ENCODE data around the gene GRM7.

Gene GRM7

DNA sequence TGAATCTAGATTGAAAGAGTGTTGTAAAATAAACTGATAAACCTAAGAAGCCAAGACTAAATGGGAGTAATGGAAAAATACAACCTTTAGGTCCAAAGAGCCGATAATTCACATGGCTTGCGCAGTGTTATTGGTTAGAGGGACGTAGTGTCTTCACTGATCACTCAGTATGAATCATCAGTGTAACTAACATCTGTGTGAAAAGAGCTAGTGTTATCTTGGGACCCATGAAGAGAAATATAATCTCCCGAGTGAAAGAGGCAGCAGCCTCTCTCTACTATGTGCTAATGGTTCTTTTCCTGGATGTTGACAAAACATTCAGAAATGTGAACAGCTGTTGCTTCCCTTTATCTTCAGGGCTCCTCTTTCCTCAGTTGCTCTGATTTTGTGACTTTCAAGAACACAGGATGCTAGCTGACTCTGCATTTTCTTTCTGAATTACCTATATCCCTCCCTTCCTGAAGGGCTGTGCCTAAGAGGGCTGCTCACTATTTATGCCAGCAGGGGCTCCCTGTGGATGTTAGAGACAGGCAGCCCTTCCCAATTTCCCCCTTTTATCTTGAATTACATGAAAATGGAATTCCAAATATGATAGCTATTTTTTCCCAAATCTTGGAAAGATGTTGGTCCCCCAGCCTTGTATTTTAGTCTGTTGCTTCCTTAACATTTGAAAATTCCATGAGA is 128.8 kb downstream of the GRM7 start:
- in situ Hi-C loops (cut with HindIII; ENCODE audit: low sequenced_read_pairs), result no loop called here
- TF ChIP-seq, protein P1, sequence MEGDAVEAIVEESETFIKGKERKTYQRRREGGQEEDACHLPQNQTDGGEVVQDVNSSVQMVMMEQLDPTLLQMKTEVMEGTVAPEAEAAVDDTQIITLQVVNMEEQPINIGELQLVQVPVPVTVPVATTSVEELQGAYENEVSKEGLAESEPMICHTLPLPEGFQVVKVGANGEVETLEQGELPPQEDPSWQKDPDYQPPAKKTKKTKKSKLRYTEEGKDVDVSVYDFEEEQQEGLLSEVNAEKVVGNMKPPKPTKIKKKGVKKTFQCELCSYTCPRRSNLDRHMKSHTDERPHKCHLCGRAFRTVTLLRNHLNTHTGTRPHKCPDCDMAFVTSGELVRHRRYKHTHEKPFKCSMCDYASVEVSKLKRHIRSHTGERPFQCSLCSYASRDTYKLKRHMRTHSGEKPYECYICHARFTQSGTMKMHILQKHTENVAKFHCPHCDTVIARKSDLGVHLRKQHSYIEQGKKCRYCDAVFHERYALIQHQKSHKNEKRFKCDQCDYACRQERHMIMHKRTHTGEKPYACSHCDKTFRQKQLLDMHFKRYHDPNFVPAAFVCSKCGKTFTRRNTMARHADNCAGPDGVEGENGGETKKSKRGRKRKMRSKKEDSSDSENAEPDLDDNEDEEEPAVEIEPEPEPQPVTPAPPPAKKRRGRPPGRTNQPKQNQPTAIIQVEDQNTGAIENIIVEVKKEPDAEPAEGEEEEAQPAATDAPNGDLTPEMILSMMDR (IDR thresholded peaks at IDR 0.05; ENCODE audit: low read depth, low read length, missing control alignments), result no peak
- DNase-seq (ENCODE audit: low read depth), result no peak
- no peak overlapping the region for H3K4me3 ChIP-seq (ENCODE audit: low read depth, low read length)

DNA sequence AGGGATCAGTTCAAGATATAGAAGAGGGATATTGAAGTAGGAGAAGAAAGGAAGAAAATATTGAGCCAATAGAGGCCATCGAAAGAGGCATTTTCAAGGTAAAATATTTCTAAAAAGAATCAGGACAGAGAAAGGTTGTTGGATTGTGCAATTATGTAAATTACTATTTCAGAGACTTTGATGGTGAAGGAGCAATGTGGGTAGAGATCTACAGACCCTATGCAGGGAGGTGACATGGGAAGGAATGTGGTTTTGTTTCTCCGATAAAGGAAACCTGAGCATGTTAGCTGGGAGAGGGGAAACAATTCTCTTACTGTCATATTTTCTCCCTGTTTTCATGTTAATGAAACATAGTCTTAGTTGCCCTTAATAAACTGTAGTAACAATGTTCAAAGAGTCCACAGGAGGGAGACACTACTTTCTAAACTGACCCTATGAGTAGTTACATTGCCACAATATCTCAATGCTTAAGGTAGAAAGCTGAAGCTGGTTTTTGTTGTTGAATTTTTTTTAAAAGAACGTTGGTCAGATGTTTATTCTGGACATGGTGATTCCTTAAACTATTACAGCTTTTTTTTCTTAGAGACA is 133.3 kb downstream of the GRM7 start:
- TF ChIP-seq, protein P1 (IDR thresholded peaks at IDR 0.05; ENCODE audit: low read depth, low read length, missing control alignments), result peak; percentile 21
- no peak overlapping the region for H3K4me3 ChIP-seq (ENCODE audit: low read depth, low read length)
- DNase-seq (ENCODE audit: low read depth), result peak; percentile 27
- in situ Hi-C loops (cut with HindIII; ENCODE audit: low sequenced_read_pairs), result no loop called here

DNA sequence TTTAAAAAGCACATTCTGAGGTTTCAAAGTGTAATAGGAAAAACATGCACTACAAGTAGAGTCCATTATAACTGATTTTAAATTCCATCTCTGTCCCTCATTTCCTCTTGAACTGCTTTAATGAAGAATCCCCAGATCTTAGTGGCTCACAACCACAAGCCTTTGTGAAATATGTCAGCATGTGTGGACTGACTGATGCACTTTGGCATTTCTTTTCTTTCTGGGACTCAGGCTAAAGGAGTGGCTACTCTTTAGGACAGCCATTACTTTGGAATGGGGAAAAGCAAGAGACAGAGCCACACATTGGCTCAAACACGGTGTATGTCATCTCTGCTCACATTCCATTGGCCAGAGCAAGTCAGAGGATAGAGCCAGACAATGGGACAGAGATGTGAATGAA is 139.6 kb downstream of the GRM7 start:
- no peak overlapping the region for H3K4me3 ChIP-seq (ENCODE audit: low read depth, low read length)
- TF ChIP-seq, protein P1 (IDR thresholded peaks at IDR 0.05; ENCODE audit: low read depth, low read length, missing control alignments), result no peak
- in situ Hi-C loops (cut with HindIII; ENCODE audit: low sequenced_read_pairs), result no loop called here
- no peak for DNase-seq (ENCODE audit: low read depth)

DNA sequence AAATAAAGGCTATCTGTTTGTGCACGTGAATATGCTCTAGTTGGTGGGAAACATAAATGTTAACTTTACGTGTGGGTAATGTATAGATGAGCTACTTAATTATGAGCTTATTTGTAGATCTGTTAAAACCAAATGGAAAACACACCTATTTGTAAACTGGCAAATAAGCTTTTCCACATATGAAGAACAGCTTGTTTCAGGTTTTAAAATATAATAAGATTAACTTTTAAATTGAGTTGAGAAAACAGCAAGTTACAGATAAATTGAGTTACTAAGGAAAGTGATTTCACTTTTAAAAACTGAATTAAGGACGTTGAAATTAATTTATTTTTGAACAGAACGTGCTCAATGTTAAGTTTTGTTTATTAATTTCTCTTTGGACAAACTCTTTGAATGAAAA is 140.5 kb downstream of the GRM7 start:
- H3K4me3 ChIP-seq (ENCODE audit: low read depth, low read length), result no peak overlapping the region
- TF ChIP-seq, protein P1 (IDR thresholded peaks at IDR 0.05; ENCODE audit: low read depth, low read length, missing control alignments), result no peak
- no peak for DNase-seq (ENCODE audit: low read depth)
- in situ Hi-C loops (cut with HindIII; ENCODE audit: low sequenced_read_pairs), result no loop called here

DNA sequence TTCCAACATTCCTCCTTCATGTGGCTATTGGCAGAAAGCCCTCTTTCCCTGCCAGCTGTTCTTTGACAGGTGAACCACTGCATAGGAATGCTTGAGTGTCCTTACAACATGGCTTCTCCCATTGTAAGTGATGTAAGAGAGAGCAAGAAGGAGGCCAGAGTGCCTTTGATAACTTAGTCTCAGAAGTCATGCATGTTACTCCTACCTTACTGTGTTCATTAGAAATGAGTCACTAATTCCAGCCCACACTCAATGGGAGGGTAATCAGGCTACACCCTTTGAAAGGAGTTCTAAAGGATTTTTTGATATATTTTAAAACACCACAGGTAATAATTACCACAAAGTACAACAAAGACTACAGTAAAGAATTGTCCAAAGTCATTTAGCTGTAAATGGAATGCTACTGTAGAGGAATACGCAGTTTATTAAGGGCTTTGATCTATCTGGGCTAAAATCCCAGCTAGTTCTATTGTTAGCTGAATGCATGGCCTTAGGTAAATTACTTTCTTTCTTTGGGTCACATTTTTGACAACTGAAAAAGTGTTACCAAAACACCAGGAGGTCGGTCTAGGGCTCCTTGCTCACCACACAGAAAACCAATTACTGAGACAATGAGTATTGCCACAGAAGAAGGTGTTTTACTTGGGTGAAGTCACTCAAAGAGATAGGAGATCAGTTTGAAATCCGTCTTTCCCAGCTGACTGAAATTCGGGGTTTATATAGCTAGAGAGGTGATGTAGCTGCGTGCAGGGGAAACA is 154.9 kb downstream of the GRM7 start:
- H3K4me3 ChIP-seq (ENCODE audit: low read depth, low read length), result no peak overlapping the region
- TF ChIP-seq, protein P1 (IDR thresholded peaks at IDR 0.05; ENCODE audit: low read depth, low read length, missing control alignments), result no peak
- DNase-seq (ENCODE audit: low read depth), result peak; percentile 75
- in situ Hi-C loops (cut with HindIII; ENCODE audit: low sequenced_read_pairs), result no loop called here

DNA sequence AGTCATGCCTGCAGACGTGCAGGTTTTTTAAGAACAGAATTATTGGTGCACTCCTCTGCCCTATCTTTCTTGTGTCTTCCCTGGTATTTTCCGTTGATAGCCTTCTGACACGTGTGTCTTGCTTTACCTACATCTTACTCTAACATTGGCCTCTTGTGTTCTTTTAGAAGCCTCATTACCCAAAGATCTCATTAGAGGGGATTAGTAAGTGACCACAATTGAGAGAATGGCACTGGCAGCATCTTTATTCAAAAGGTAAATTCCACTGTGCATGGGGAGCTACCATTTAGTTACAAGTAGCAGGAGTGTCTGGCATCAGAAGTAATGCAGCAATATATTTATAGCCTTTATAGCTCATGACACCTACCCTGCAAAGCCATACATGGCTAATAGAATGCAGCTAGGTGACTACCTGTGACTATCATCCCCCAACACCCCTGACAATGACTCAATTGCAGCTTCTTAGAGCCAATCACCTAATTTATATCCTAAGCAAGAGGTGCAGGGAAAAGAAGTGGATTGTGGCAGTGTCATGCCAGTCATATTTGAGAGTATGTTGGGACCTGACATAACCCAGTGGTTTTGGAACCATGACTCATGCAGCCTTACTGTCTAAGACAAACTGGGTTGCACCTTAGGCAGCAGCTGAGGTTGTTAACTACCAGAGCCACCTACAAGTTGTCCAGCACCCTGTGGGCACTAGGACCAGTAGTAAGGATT is 164.8 kb downstream of the GRM7 start:
- TF ChIP-seq, protein P1 (IDR thresholded peaks at IDR 0.05; ENCODE audit: low read depth, low read length, missing control alignments), result no peak
- no peak overlapping the region for H3K4me3 ChIP-seq (ENCODE audit: low read depth, low read length)
- in situ Hi-C loops (cut with HindIII; ENCODE audit: low sequenced_read_pairs), result no loop called here
- no peak for DNase-seq (ENCODE audit: low read depth)
